ENCODE data around the gene PCARE. TPM values are rescaled to one million over a fixed set of nuclear protein-coding genes. Genes with fewer than 3 reads are reported as not detected.

Gene PCARE
- not detected in 2 replicates for total RNA-seq

GRCh38 chr2:29074411-29074810 is at the start of gene PCARE:
Gene PCARE, minus strand, starts transcription at chr2:29074523. Its CDS starts 262 bp downstream, at chr2:29074261.

DNA sequence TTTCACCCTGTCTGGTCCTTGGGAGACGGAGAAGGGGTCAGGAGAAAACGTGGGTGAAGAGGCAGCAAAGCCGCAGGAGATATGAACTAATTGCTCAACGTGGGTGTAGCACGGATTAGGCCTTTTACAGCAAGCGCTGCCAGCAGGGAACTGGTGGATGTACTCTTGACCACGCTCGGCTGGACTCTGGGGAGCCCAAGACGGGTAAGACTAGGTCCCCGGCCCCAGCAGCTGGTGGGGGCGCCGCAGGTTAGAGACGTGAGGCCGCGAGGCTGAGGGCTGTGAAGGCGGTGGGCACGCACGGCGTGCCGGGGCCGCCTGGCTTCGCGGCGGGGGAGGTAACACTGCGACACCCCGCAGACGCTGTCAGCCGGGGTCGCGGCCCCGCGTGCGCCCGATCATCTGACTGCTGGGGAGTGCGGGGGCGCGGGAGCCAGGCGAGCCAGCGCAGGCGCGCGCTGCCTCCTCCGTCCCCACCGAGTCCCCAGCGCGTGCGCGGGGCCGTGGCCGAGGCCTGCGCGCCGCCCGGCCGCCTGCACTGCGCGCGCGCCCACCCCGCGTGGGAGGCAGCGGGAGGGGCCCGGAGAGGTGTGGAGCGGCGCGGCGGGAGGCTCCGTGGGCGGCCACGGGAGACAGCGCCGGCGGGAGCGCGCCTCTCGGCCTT is 40.8 kb upstream of the PCARE start, which contains the start of gene CLIP4:
Gene CLIP4, plus strand, starts transcription at position 470 of the 664 bp plus-strand sequence. CDS start 5,974 bp downstream, outside the sequence.

Other genes starting within 250 kb of the PCARE start
- gene TRMT61B, start 204.2 kb downstream of the PCARE start, total RNA-seq, result 7.9 and 13.5 TPM in 2 replicates
- gene WDR43, start 179.9 kb downstream of the PCARE start, total RNA-seq, result 38.4 and 110 TPM in 2 replicates
- 0.13 TPM in 1 of 2 replicates, not detected in the other for gene TOGARAM2, start 93.2 kb downstream of the PCARE start, total RNA-seq
- 13.4 and 26.7 TPM in 2 replicates for gene CLIP4, start 40.9 kb upstream of the PCARE start, total RNA-seq

Data from bladder microvascular endothelial cell (primary cell).